ENCODE data around the gene PRMT9.

GRCh38 chr4:147633113-147633512, 50.9 kb downstream of the PRMT9 start:
- TF ChIP-seq EP300 (IDR thresholded peaks at IDR 0.05) (no peak), CTCF (IDR thresholded peaks at IDR 0.05) (no peak)

Measured in ovary (tissue), 3 donors.